DLD1 (cell line): ENCODE measurements around the gene RNF214.
"Not testable (repeated sequence)": the region's sequence is repeated elsewhere in the genome, so short reads cannot be mapped to it uniquely, and the experiment has no call there.

Source experiments
- in situ Hi-C: cut with HindIII; loops from 2 replicates; pipeline ENCODE4 v1.10.0; 2017; ENCODE audit warnings: low sequenced_read_pairs

Gene RNF214

GRCh38 chr11:117229931-117230285 is 2.6 kb upstream of the RNF214 start:
- in situ Hi-C loops: no loop called here

GRCh38 chr11:117230286-117230961 is 2.0 kb upstream of the RNF214 start:
- in situ Hi-C loops: no loop called here

GRCh38 chr11:117230999-117231841 is 1.3 kb upstream of the RNF214 start:
- in situ Hi-C loops: no loop called here

GRCh38 chr11:117231842-117232091 is 704 bp upstream of the RNF214 start, which contains the start of gene PCSK7:
Gene PCSK7, minus strand, starts transcription at chr11:117232073. Its CDS starts 2,229 bp downstream, at chr11:117229844.
- in situ Hi-C loops: no loop called here

GRCh38 chr11:117232911-117233409 is 489 bp downstream of the RNF214 start:
- in situ Hi-C loops: no loop called here

- in situ Hi-C loops: no loop called here
Measured at GRCh38 chr11:117238221-117238620, 5.8 kb downstream of the RNF214 start.

- in situ Hi-C loops: no loop called here
Measured at GRCh38 chr11:117239295-117239694, 6.8 kb downstream of the RNF214 start.

- in situ Hi-C loops: no loop called here
Measured at GRCh38 chr11:117248341-117248740, 15.9 kb downstream of the RNF214 start.

- in situ Hi-C loops: no loop called here
Measured at GRCh38 chr11:117249571-117249970, 17.1 kb downstream of the RNF214 start.

GRCh38 chr11:117251506-117251905 is 19.0 kb downstream of the RNF214 start:
- in situ Hi-C loops: no loop called here

GRCh38 chr11:117255966-117256365 is 23.5 kb downstream of the RNF214 start:
- in situ Hi-C loops: no loop called here

GRCh38 chr11:117256573-117256972 is 24.1 kb downstream of the RNF214 start:
- in situ Hi-C loops: no loop called here

GRCh38 chr11:117258576-117258975 is 26.1 kb downstream of the RNF214 start:
- in situ Hi-C loops: no loop called here

- in situ Hi-C loops: no loop called here
Measured at GRCh38 chr11:117259417-117259816, 26.9 kb downstream of the RNF214 start.

GRCh38 chr11:117264624-117265323 is 32.3 kb downstream of the RNF214 start:
- in situ Hi-C loops: not testable (repeated sequence)

GRCh38 chr11:117265745-117266144 is 33.3 kb downstream of the RNF214 start:
- in situ Hi-C loops: no loop called here

GRCh38 chr11:117269856-117270255 is 37.4 kb downstream of the RNF214 start:
- in situ Hi-C loops: no loop called here

- in situ Hi-C loops: no loop called here
Measured at GRCh38 chr11:117271208-117271607, 38.7 kb downstream of the RNF214 start.

GRCh38 chr11:117272175-117272574 is 39.7 kb downstream of the RNF214 start:
- in situ Hi-C loops: not testable (repeated sequence)

- in situ Hi-C loops: no loop called here
Measured at GRCh38 chr11:117273550-117274289, 41.2 kb downstream of the RNF214 start.

GRCh38 chr11:117278347-117278746 is 45.9 kb downstream of the RNF214 start:
- in situ Hi-C loops: no loop called here
